ENCODE data around the gene THEM4.
"Not testable (repeated sequence)": the region's sequence is repeated elsewhere in the genome, so short reads cannot be mapped to it uniquely, and the experiment has no call there.

The THEM4 gene

GRCh38 chr1:151858886-151859665 lies 50.2 kb downstream of the THEM4 start:
- no peak for DNase-seq (ENCODE audit: low spot score)

- no peak for DNase-seq (ENCODE audit: low spot score)
These were observed 51.1 kb downstream of the THEM4 start for GRCh38 chr1:151858030-151858746.

- no peak for DNase-seq (ENCODE audit: low spot score)
These were observed 53.4 kb downstream of the THEM4 start for GRCh38 chr1:151855933-151856332.

DNA sequence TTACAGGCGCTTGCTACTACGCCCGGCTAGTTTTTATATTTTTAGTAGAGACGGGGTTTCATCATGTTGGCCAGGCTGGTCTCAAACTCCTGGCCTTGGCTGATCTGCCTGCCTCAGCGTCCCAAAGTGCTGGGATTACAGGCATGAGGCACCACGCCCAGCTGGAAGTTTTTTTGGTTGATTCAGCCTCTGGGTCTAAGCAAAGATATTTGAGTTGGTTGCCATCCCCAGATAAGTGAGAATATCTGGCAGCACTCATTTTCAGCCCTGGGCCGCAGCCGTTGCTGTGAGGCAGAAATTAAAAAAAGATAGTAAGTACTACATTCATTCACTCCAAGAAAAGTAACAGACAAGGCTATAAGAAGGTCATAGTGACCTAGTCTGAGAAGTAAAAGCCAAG lies 53.8 kb downstream of the THEM4 start:
- DNase-seq (ENCODE audit: low spot score): not testable (repeated sequence)

DNA sequence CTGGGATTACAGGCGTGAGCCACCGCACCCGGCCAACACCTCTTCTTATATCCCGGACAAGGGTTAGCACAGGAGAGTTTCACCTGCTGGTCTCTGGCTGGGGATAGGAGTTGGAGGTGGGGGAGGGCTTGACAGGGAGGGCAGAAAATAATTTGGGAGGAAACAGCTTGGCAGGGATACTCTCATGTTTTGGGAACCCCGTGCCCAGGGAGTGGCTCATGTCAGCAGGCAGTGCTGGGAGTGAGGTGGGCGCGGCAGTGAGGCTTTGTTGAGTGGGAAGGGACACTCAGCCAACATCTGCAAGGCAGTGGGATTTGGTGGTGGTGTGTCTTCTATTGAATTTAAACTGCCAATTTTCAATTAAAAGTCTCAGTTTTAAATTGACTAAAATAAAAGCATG lies 54.7 kb downstream of the THEM4 start:
- DNase-seq (ENCODE audit: low spot score): no peak

GRCh38 chr1:151853411-151853943 lies 55.8 kb downstream of the THEM4 start, which contains the start of gene THEM5:
Gene THEM5, minus strand, starts transcription at chr1:151853712. Its CDS starts 147 bp downstream, at chr1:151853565.
- DNase-seq (ENCODE audit: low spot score): no peak

DNA sequence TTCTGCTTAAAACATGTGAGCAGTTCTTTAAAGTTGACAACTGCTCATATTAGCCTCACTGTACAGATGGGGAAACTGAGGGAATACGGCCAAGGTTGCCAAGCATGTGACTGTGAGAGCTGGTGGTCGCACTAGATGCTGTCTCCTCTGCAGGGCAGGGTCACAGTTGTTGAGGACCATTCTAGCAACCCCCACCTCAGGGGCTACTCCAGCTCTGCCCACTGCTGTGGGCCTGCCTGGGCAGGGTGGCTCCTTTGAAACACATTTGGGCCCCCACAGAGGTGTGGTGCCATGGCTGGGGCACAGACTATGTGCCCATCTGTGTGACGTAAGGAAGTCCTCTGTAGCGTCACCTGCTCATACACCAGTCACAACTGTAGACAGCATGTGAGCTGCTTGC lies 56.6 kb downstream of the THEM4 start:
- peak; percentile 1 for DNase-seq (ENCODE audit: low spot score)

DNA sequence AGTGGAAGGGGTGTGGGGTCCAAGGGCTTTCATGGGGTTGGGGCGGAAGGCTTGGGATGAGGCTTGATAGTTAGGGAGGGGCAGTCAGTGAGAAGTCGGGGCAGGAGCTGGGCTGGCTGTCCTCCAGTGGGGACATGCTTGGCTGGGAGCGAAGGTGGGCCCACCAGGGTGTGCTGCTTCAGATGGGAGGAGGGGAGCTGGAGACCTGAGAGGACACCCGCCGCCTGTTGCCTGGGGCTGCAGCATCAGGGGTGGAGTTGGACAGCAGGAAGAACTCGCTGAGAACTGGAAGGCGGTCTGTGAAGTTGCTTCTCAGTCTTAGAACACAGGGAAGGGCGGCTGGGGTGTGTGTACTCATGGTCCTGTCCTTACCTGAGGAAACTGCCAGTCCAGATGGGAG lies 57.4 kb downstream of the THEM4 start:
- DNase-seq (ENCODE audit: low spot score): peak; percentile 3

DNA sequence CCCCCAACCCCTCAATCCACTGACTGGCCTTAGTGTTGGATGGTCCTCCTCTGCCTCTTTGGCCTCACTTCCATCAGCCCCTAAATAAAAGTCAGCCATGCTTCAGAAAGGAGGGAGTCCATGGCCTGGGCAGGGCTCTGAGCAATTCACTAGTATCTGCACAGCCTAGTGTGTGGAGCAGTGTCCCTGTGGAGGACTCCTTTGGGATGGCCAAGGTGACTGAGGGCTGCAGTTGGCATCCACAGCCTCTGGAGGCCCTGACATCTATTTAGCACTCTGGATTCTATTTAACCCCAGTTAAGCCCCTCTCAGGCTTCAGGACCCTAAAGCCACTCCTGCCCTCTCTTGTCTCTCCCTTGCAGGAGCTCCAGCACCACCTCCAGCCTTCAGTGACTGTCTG lies 59.4 kb downstream of the THEM4 start:
- DNase-seq (ENCODE audit: low spot score): no peak

DNA sequence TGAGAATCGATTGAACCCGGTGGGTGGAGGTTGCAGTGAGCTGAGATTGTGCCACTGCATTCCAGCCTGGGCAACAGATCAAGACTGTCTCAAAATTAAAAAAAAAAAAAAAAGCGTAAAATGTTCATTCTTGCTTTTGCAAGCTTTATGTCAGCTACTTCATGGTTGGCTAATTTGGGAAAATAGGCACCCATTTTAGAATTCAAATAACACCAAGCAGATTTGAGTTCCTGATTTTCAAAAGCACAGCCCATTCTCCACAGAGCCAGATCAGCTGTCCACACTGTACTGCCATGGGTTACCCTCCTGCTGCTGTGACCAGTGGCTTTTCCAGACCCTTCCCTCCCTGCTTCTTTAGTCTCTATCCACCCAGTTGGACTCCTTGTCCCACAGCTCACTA lies 60.2 kb downstream of the THEM4 start:
- no peak for DNase-seq (ENCODE audit: low spot score)

DNA sequence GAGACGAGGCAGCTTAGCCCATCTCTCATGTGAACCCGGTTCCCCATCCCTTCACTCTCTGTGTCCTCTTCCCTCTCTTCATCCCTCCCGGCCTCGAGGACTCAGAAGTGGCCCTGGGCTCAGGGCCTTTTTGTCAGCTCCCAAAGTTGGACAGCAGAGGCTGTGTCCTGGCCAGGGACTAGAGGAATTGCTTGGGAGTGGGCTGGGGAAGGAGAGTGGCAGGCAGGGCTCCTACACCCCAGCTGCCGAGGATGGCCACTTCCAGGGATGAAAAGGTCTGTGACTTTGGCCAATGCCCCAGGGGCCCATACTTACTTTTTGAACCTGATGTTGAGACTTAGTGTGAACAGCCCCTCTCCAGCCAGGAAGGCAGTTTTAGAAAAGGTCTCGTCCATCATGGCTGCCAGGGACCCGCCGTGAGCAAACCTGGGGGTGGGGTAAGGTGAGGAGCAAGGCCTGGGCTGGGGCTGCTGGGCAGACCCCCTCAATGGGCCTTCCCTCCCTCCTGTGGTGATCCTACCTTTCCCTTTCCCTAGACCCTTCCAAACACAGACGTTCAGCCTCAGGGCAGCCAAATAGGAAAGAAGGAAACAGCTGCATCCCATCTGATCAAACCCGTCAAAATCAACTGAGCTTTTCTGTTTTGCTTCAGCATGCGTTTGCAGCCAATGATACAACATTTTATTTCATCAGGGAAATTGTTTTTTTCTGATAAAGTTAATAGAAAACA lies 61.3 kb downstream of the THEM4 start:
- no peak for DNase-seq (ENCODE audit: low spot score)

DNA sequence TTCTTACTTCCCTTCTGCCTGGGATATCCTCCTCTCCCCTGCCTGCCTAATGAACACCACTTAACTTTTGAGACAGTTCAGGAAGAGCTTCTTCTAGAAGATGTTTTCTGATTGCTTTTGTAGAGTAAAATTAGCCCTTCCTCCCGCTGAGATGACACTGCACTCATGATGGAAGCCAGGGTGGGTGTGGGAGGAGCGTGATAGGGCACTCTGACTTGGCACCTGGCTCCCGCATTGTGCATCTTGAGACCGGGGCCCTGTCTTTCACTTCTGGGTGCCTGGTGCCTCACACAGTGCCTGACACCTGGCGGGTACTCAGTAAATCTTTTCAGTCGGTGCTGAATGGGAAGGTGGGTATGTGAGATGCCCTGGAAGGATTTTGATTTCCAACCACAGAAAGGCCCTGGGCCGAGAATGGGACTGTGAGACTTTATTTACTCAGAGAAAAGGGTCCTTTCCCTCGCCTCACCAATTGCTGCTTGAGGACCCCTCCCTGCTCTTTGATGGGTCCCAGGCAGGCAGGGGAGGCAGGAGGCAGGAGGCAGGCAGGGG lies 62.5 kb downstream of the THEM4 start:
- DNase-seq (ENCODE audit: low spot score): no peak

- DNase-seq (ENCODE audit: low spot score): peak; percentile 69
These were observed 63.2 kb downstream of the THEM4 start for GRCh38 chr1:151846062-151846568.

DNA sequence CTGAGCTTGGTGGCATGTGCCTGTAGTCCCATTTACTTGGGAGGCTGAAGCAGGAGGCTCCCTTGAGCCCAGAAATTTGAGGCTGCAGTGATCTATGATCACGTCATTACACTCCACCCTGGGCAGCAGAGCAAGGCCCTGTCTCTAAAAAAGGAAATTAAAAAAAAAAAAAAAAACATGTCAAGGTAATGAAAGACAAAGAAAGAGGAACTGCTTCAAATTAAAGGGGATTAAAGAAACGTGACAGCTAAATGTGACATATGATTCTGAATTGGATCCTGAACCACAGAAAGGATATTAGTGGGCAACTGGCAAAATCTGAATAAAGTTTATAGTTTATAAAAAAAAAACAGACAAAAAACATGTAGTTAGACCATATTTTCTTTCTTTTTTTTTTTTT lies 65.9 kb downstream of the THEM4 start:
- DNase-seq (ENCODE audit: low spot score): no peak

GRCh38 chr1:151841141-151841540 lies 68.2 kb downstream of the THEM4 start:
- no peak for DNase-seq (ENCODE audit: low spot score)

- no peak for DNase-seq (ENCODE audit: low spot score)
These were observed 68.9 kb downstream of the THEM4 start for GRCh38 chr1:151840421-151840820.

DNA sequence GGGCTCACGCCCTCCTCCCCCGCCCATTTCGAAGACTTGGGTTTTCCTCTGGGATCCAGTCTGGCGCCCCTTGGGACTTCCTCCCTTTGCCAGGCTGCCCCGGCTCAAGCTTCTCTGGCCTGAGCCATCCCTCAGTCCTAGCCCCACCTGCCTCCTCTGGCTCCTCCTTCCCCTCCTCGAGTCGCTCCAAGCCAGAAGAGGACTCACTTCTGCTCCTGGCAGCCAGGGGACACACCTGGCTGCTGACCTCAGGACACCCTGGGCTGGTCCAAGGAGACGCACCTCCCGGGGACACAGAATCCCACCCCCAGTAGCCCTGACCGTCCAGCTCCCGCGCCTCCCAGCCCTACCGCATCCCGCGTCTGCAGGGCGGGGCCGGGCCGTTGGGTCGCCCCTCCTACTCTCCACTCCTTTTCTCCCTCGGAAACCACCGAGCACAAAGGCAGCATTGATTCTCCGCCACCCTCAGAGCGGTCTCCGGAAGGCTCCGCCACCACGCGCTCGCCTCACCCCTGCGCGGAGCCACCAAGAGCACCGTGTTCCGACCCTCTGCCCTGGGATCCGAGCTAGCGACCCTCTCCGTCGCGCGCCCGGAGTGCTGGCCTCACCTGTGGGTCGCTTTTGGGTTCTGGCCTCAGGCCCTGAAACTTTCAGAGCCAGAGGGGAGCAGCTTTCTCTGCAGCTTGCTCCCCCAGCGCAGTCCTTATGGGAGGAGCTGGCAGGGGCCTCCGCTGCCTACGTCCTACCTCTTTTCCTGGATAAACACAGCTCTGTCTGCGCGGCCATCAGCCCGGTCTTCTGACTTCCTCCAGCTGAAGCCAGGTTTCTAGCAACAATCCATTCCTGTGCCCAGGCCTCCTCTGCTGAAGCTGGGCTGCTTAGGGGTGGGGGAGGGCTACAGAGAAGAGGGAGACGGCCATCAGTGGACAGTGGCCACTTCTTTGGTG lies 69.6 kb downstream of the THEM4 start, which contains the start of gene C2CD4D:
TSS of gene C2CD4D (minus strand) at position 364 of the 947 bp plus-strand sequence. CDS start 831 bp downstream, outside the sequence.
- no peak for DNase-seq (ENCODE audit: low spot score)

DNA sequence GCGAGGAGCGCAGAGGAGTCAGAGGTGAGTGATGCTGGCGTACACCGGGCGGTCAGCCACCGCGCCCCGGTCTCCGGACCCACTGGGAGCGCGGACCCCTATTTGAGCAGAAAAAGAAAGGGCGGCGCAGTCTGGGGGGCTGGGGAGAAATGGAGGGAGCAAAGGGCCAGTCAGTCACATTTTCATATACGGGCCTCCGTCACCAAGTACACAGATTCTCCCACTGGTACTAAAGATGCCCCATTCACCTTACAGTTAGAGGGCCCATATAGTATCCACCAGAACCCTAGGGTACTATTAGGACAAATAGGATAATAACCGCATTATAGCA lies 70.3 kb downstream of the THEM4 start:
- DNase-seq (ENCODE audit: low spot score): no peak

DNA sequence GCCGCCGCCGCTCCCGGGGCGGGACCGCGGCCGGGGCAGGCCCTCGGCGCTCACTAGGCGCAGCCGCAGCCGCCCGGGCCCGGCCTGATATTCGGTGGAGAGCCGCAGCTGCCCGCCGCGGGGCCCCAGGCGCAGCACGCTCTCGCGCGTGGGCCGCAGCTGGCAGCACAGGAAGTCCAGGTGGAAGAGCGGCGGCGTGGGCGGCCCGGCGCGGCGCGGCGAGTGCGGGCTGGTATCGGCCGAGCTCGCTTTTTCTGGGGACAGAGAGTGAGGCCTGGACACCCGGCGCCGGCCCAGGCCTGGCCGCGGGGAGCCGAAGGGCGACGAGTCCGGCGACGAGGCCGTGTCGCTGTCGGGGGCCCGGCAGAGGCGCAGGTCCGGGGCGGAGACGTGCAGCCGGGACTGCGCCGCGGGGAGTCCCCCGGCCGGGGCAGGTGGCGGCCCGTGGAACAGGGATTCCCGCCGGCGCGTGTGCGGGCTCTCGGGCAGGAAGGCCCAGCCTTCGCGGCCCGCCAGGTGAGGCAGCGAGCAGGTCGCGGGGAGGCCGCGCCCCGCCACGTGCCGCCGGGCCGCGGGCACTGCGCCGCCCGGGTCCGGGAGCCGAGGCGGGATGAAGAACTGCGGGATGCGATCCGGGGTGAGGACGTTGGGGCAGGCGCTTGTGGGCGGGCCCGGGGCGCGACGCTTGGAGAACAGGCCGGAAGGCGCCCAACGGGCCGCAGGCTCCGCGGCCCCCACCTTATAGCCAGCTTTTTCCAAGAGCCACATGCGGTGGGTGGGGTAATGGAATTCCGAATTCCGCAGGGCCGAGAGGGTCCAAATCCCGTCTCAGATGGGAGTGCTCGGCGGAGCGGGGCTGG lies 70.9 kb downstream of the THEM4 start:
- DNase-seq (ENCODE audit: low spot score): peak; percentile 68

GRCh38 chr1:151837884-151838221 lies 71.5 kb downstream of the THEM4 start:
- no peak for DNase-seq (ENCODE audit: low spot score)

Measured in AG08396 (cell line).